H1 (cell line): Measurements from ENCODE around the gene ACVRL1. TPM values are rescaled to one million over a fixed set of nuclear protein-coding genes. Genes with fewer than 3 reads are reported as not detected.

Experiments used
- CBX8 ChIP-seq: fragments of 300-800, 300-1000 bp; sonication (generic); IDR thresholded peaks from 2 replicates; pipeline ENCODE4 v1.7.1; 2016; ENCODE audit warnings: low read depth, low read length, borderline replicate concordance
- CHD1 ChIP-seq: IDR thresholded peaks from 2 replicates; pipeline ENCODE4 v1.6.1; 2012; ENCODE audit warnings: low read depth, low read length, improper control_type of control experiment
- CREB1 ChIP-seq: IDR thresholded peaks from 2 replicates; pipeline ENCODE4 v1.6.1; 2012; ENCODE audit warnings: inconsistent platforms
- EGR1 ChIP-seq: IDR thresholded peaks from 2 replicates; pipeline ENCODE4 v1.6.1; 2011; ENCODE audit warnings: low read depth, low read length, borderline replicate concordance
- MAFK ChIP-seq: IDR thresholded peaks from 2 replicates; pipeline ENCODE4 v1.6.1; 2012; ENCODE audit warnings: low read depth, mild to moderate bottlenecking, improper control_type of control experiment, low read length
- RFX5 ChIP-seq: IDR thresholded peaks from 2 replicates; pipeline ENCODE4 v1.6.1; 2011; ENCODE audit warnings: low read depth, low read length, improper control_type of control experiment, borderline replicate concordance
- RNF2 ChIP-seq: fragments of 200-900, 300-1000 bp; sonication (generic); IDR thresholded peaks from 2 replicates; pipeline ENCODE4 v1.7.1; 2016; ENCODE audit warnings: borderline replicate concordance, low read depth, mild to moderate bottlenecking, antibody characterized with exemption, low read length; ENCODE audit not compliant: poor library complexity, severe bottlenecking; ENCODE audit errors: missing control alignments
- SRF ChIP-seq: IDR thresholded peaks from 2 replicates; pipeline ENCODE4 v1.6.1; 2011; ENCODE audit warnings: mild to moderate bottlenecking, low read depth, low read length, moderate library complexity
- TAF7 ChIP-seq: optimal IDR thresholded peaks from 2 replicates; pipeline ENCODE3; 2011; ENCODE audit warnings: low read depth, mild to moderate bottlenecking, inconsistent platforms, low read length, moderate library complexity, borderline replicate concordance
- TCF12 ChIP-seq: IDR thresholded peaks from 2 replicates; pipeline ENCODE4 v1.6.1; 2011; ENCODE audit warnings: low read depth, mild to moderate bottlenecking, low read length
- ZNF274 ChIP-seq: IDR thresholded peaks from 2 replicates; pipeline ENCODE4 v1.7.0; 2012; ENCODE audit warnings: low read length, borderline replicate concordance; ENCODE audit errors: extremely low read depth
- polyA plus RNA-seq, 7 experiments: library from polyadenylated mRNA; depleted of rRNA in 3 of 7; stranded (reverse) in 5 of 7; unstranded in 2 of 7; fragments of >200 nt in 5 of 7; fragments of 200-250 nt in 2 of 7; gene quantifications; 1 replicate in 5 of 7; 2 replicates in 1 of 7; 4 replicates in 1 of 7; pipeline versions ENCODE4 v1.2.1 to v1.2.3, GENCODE V29; 2011 to 2013; ENCODE audit warnings: missing spikeins in 2 of 7, mixed read lengths in 2 of 7
- total RNA-seq: library from RNA; stranded (reverse); fragmentation: NEBNext Ultra II Directional; extraction: Animal tissue kit (Norgen Biotek cat#: 25700); gene quantifications from 2 replicates; pipeline ENCODE4 v1.2.1, GENCODE V29; 2021

ACVRL1 gene
- total and polyA plus RNA-seq, 2 of the 8 experiments (the other 6 are each of a cell fraction or from before 2014, with no cell fraction given), result 0.09 to 0.35 TPM

DNA sequence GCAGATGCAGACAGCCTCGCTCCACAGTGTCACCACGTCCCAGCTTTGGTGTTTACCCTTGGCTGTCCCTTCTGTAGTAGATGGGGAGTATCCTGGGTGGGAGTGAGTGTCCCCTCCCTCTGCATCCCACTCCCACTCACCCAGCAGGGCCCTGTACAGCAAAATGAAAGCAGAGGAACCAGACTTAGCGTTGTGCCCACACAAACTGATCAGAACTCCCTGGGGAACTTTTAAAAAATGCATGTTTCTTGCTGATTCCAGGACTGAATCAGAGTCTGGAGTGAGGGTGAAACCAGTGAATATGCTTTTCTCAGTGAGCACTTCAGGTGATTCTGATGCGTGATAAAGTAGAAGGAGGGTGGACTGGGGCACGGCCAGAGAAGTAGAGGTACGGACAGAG is 2.9 kb downstream of the ACVRL1 start (continued):
- TF ChIP-seq TCF12 (no peak), RNF2 (no peak), CBX8 (no peak), CHD1 (no peak), SRF (no peak), CREB1 (no peak), EGR1 (no peak), MAFK (no peak), RFX5 (no peak), ZNF274 (no peak), TAF7 (no peak)
